GM23338 (cell line): Measurements from ENCODE around the gene ECE1.

ENCODE experiments used
- CREB1 ChIP-seq: fragments of 250-450 bp; sonication (Bioruptor Pico); IDR thresholded peaks from 2 replicates; pipeline ENCODE4 v1.5.0; 2020; ENCODE audit warnings: low read depth, mild to moderate bottlenecking, moderate library complexity
- CTCF ChIP-seq, 2 experiments: fragments of 200-600 bp in 1 of 2; sonication (generic) in 1 of 2; conservative IDR thresholded peaks; 2 replicates each; pipeline versions ENCODE4 v1.5.1 to v1.6.1; 2016 to 2017; ENCODE audit warnings: antibody characterized with exemption in 2 of 2, low read depth in 2 of 2, mild to moderate bottlenecking in 2 of 2, moderate library complexity in 1 of 2
- ETS1 ChIP-seq: IDR thresholded peaks from 2 replicates; pipeline ENCODE4 v1.6.1; 2016; ENCODE audit warnings: antibody characterized with exemption
- EZH2 ChIP-seq: fragments of 200-600 bp; sonication (generic); IDR thresholded peaks from one replicate; pipeline ENCODE4 v1.8.0; 2017; ENCODE audit warnings: antibody characterized with exemption, mild to moderate bottlenecking, low read depth; ENCODE audit not compliant: unreplicated experiment
- EZH2phosphoT487 ChIP-seq: fragments of 200-600 bp; sonication (generic); IDR thresholded peaks from one replicate; pipeline ENCODE4 v1.8.1; 2018; ENCODE audit warnings: antibody characterized with exemption; ENCODE audit not compliant: unreplicated experiment
- POLR2AphosphoS5 ChIP-seq: IDR thresholded peaks from 2 replicates; pipeline ENCODE4 v1.6.1; 2016; ENCODE audit warnings: antibody characterized with exemption, low read depth
- REST ChIP-seq: IDR thresholded peaks from one replicate; pipeline ENCODE4 v1.6.1; 2018; ENCODE audit warnings: antibody characterized with exemption; ENCODE audit not compliant: unreplicated experiment
- ZNF331 ChIP-seq: fragments of 250-450 bp; sonication (Bioruptor Pico); IDR thresholded peaks from 2 replicates; pipeline ENCODE4 v1.5.0; 2020; ENCODE audit warnings: low read depth, mild to moderate bottlenecking, moderate library complexity

- TF ChIP-seq CREB1 (no peak), EZH2phosphoT487 (no peak), EZH2 (no peak), CTCF (conservative IDR thresholded peaks at IDR 0.05; ENCODE audit: low read depth in 2 of 2) (no peak), POLR2AphosphoS5 (no peak), REST (no peak), ZNF331 (CRISPR knock-in tag) (no peak), ETS1 (no peak)
Measured at GRCh38 chr1:21241771-21242581, 48.3 kb downstream of the ECE1 start.
